Stimulated activated CD4-positive, alpha-beta T cell treated with anti-CD3 and anti-CD28 coated beads, TNF-alpha, amount 100 ng/mL, for 24 hours (primary cell): Measurements from ENCODE around the gene KRTAP19-3.
"Not testable (repeated sequence)": the region's sequence is repeated elsewhere in the genome, so short reads cannot be mapped to it uniquely, and the experiment has no call there.

Experiments used
- DNase-seq, 3 experiments: peaks; one replicate each; pipeline ENCODE4 v3.0.0-alpha.2; 2020; ENCODE audit warnings: low read depth in 3 of 3

KRTAP19-3 gene

GRCh38 chr21:30491963-30492428 is at the start of gene KRTAP19-3:
Gene KRTAP19-3, minus strand, starts transcription at chr21:30492013. Its CDS starts 56 bp downstream, at chr21:30491957.
- no peak for DNase-seq

- DNase-seq, result no peak
Measured at GRCh38 chr21:30518876-30519275, 27.1 kb upstream of the KRTAP19-3 start.

- no peak for DNase-seq
Measured at GRCh38 chr21:30515681-30516080, 23.9 kb upstream of the KRTAP19-3 start.

GRCh38 chr21:30505621-30506205 is 13.9 kb upstream of the KRTAP19-3 start:
- not testable (repeated sequence) for DNase-seq

GRCh38 chr21:30502041-30502440 is 10.2 kb upstream of the KRTAP19-3 start, which contains the start of gene KRTAP19-5:
Gene KRTAP19-5, minus strand, starts transcription at chr21:30502141. Its CDS starts 51 bp downstream, at chr21:30502090.
- no peak for DNase-seq

GRCh38 chr21:30497065-30497464 is 5.3 kb upstream of the KRTAP19-3 start, which contains the start of gene KRTAP19-4:
Gene KRTAP19-4, minus strand, starts transcription at chr21:30497165. Its CDS starts 55 bp downstream, at chr21:30497110.
- no peak for DNase-seq

- DNase-seq, result no peak
Measured at GRCh38 chr21:30487336-30487735, 4.5 kb downstream of the KRTAP19-3 start, which contains the start of gene KRTAP19-2. Gene KRTAP19-2, minus strand, starts transcription at chr21:30487436. Its CDS starts 88 bp downstream, at chr21:30487348.

GRCh38 chr21:30486180-30486579 is 5.6 kb downstream of the KRTAP19-3 start:
- DNase-seq, result no peak

GRCh38 chr21:30482130-30482529 is 9.7 kb downstream of the KRTAP19-3 start:
- no peak for DNase-seq

GRCh38 chr21:30480145-30480544 is 11.7 kb downstream of the KRTAP19-3 start, which contains the start of gene KRTAP19-1:
Gene KRTAP19-1, minus strand, starts transcription at chr21:30480367. Its CDS starts 50 bp downstream, at chr21:30480317.
- no peak for DNase-seq

- DNase-seq, result no peak
Measured at GRCh38 chr21:30479259-30479658, 12.6 kb downstream of the KRTAP19-3 start.

GRCh38 chr21:30478004-30478403 is 13.8 kb downstream of the KRTAP19-3 start:
- DNase-seq, result no peak

- no peak for DNase-seq
Measured at GRCh38 chr21:30468900-30469714, 22.7 kb downstream of the KRTAP19-3 start.

GRCh38 chr21:30463713-30464112 is 28.1 kb downstream of the KRTAP19-3 start:
- no peak for DNase-seq

- no peak for DNase-seq
Measured at GRCh38 chr21:30448514-30448913, 43.3 kb downstream of the KRTAP19-3 start.

- DNase-seq, result no peak
Measured at GRCh38 chr21:30447056-30447455, 44.8 kb downstream of the KRTAP19-3 start.

GRCh38 chr21:30444204-30444603 is 47.6 kb downstream of the KRTAP19-3 start:
- DNase-seq, result no peak

GRCh38 chr21:30443226-30443625 is 48.6 kb downstream of the KRTAP19-3 start:
- no peak for DNase-seq
